HS-5 (cell line): ENCODE data around the gene KIAA1217.

ENCODE experiments used
- DNase-seq: peaks from one replicate; pipeline ENCODE4 v3.0.0-alpha.2; 2012; ENCODE audit warnings: low read depth

KIAA1217 gene

DNA sequence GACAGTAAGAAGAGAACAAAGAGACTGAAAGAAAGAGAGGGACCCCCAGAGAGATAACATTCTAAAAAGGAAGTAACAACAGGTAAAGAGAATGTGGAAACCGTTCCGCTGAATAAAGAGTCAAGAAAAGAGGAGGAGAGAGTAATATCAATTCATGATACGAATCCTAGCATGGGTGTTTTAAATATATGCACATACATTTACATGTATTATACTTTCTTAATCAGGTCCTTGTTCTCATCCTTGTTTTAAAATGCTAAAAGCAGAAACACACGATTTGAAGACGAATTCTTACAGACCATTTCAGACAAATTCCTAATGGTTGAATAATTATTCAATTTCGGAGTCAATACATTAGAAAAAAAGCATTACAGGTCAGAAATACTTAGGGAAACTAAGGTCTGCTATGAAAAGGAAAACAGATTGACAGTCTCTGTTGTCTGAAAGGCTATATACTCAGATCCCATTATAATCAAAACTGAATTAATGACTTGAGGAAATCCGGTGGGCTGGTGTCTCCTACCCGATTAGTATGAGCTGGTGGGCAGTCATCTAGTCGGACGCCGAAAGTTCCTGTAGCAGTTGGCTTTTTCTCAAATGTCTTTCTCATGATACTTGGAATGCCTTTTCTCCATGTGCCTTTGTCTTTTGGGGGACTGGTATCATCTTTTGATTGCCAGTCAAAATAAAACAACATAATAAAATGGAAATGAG, 387.4 kb downstream of the KIAA1217 start:
- no peak for DNase-seq

DNA sequence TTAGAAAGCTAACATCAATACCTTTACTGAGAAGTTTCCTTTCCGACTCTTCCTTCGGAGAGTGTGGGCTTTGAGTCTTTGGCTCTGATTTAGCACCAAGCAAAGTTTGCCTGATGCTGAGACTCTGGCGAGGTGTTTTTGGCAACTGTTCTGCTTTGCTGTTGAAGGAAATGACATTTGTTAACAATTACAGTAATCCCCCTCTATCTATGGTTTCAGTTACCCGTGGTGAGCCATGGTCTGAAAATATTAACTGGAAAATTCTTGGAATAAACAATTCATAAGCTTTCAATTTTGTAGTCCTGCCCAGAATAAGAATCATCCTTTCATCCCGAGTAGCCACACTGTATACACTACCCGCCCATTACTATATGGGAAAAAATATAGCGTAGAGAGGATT, 388.5 kb downstream of the KIAA1217 start:
- no peak for DNase-seq
